ENCODE measurements around the gene HIGD2A.

Gene HIGD2A

DNA sequence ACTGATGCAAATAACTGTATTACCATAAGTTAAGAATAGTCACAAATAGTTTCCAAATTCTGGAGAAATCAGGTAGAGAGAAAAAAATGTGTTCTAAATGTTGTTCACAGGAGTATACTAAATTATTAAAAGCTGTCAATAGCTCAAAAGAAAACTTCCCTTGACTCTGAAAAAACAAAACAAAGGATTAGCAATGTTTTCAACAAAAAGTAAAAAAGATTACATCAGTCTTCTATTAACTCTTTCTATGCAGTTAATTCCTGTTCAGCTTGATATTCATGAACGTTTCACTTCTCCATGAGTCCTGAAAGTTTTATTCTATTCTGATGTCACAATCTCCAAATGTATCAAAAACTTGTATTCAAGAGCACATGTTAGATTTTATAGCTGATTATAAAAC is 37.2 kb downstream of the HIGD2A start:
- H3K36me3 ChIP-seq (ENCODE audit: insufficient read depth, low read depth, low read length): no peaks in the 10 kb centered on the region
- H3K27ac ChIP-seq (ENCODE audit: low read length): no peak overlapping the region
- H3K4me1 ChIP-seq (ENCODE audit: insufficient read depth, low read length): no peaks in the 10 kb centered on the region
- H3K9me3 ChIP-seq (ENCODE audit: insufficient read depth, low read depth, low read length): peaks cover 22% of the 10 kb centered on the region
- H3K27me3 ChIP-seq (ENCODE audit: insufficient read depth, low read length): no peaks in the 10 kb centered on the region
- no peak overlapping the region for H3K9ac ChIP-seq (ENCODE audit: low read depth, low read length)
- no peak overlapping the region for H3K4me3 ChIP-seq (ENCODE audit: low read length)

GRCh38 chr5:176426876-176427275 is 38.3 kb downstream of the HIGD2A start:
- H3K9me3 ChIP-seq (ENCODE audit: insufficient read depth, low read depth, low read length): peaks cover 13% of the 10 kb centered on the region; the same call in 1 of the 2 replicates
- H3K27ac ChIP-seq (ENCODE audit: low read length): no peak overlapping the region
- H3K9ac ChIP-seq (ENCODE audit: low read depth, low read length): no peak overlapping the region
- no peak overlapping the region for H3K4me3 ChIP-seq (ENCODE audit: low read length)
- H3K36me3 ChIP-seq (ENCODE audit: insufficient read depth, low read depth, low read length): no peaks in the 10 kb centered on the region
- H3K27me3 ChIP-seq (ENCODE audit: insufficient read depth, low read length): no peaks in the 10 kb centered on the region
- no peaks in the 10 kb centered on the region for H3K4me1 ChIP-seq (ENCODE audit: insufficient read depth, low read length)

GRCh38 chr5:176427971-176428370 is 39.4 kb downstream of the HIGD2A start:
- H3K9me3 ChIP-seq (ENCODE audit: insufficient read depth, low read depth, low read length): peaks cover 6% of the 10 kb centered on the region; the same call in 1 of the 2 replicates
- no peaks in the 10 kb centered on the region for H3K27me3 ChIP-seq (ENCODE audit: insufficient read depth, low read length)
- no peak overlapping the region for H3K4me3 ChIP-seq (ENCODE audit: low read length)
- no peak overlapping the region for H3K9ac ChIP-seq (ENCODE audit: low read depth, low read length)
- H3K27ac ChIP-seq (ENCODE audit: low read length): no peak overlapping the region
- H3K4me1 ChIP-seq (ENCODE audit: insufficient read depth, low read length): no peaks in the 10 kb centered on the region
- no peaks in the 10 kb centered on the region for H3K36me3 ChIP-seq (ENCODE audit: insufficient read depth, low read depth, low read length)

DNA sequence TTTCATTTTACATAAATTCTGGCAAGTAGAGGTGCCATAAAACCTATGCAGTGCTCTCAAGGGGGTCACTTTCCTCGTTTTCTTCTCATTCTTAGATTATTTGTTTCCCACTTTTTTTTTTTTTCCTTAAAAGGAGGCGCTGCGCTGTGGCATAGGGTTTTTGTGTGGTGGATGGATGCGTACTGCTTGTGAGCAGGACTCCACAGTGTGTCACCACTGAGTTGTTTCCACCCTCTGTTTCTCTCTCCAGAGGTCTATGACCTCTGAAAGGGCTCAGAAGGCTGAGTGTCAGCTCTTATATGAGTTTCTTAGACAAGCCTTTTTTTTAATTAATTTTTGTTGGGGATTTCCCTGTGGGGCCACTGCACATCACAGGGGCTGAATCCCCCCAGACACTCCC is 41.4 kb downstream of the HIGD2A start:
- H3K4me3 ChIP-seq (ENCODE audit: low read length): no peak overlapping the region
- H3K9ac ChIP-seq (ENCODE audit: low read depth, low read length): no peak overlapping the region
- H3K27ac ChIP-seq (ENCODE audit: low read length): no peak overlapping the region
- peaks cover 6% of the 10 kb centered on the region; the same call in 1 of the 2 replicates for H3K9me3 ChIP-seq (ENCODE audit: insufficient read depth, low read depth, low read length)
- no peaks in the 10 kb centered on the region for H3K27me3 ChIP-seq (ENCODE audit: insufficient read depth, low read length)
- no peaks in the 10 kb centered on the region for H3K4me1 ChIP-seq (ENCODE audit: insufficient read depth, low read length)
- no peaks in the 10 kb centered on the region for H3K36me3 ChIP-seq (ENCODE audit: insufficient read depth, low read depth, low read length)

GRCh38 chr5:176432707-176433106 is 44.2 kb downstream of the HIGD2A start:
- H3K9me3 ChIP-seq (ENCODE audit: insufficient read depth, low read depth, low read length): no peaks in the 10 kb centered on the region
- H3K4me3 ChIP-seq (ENCODE audit: low read length): no peak overlapping the region
- no peaks in the 10 kb centered on the region for H3K4me1 ChIP-seq (ENCODE audit: insufficient read depth, low read length)
- H3K27me3 ChIP-seq (ENCODE audit: insufficient read depth, low read length): no peaks in the 10 kb centered on the region
- no peaks in the 10 kb centered on the region for H3K36me3 ChIP-seq (ENCODE audit: insufficient read depth, low read depth, low read length)
- H3K27ac ChIP-seq (ENCODE audit: low read length): no peak overlapping the region
- no peak overlapping the region for H3K9ac ChIP-seq (ENCODE audit: low read depth, low read length)

DNA sequence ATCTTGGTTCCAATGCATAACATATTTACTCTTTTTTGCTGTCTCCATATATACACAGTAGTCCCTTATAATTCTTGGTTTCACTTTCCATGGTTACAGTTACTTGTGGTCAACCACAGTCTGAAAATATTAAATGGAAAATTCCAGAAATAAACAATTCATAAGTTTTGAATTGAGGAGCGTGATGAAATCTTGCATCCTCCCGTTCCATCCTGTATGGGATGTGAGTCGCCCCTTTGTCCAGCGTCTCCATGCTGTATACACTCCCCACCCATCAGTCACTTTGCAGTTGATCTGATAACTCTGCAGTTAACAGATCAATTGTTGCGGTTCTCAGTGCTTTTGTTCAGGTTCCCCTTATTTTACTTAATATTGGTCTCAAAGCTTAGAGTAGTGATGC is 48.1 kb downstream of the HIGD2A start:
- no peak overlapping the region for H3K4me3 ChIP-seq (ENCODE audit: low read length)

GRCh38 chr5:176438959-176439757 is 50.6 kb downstream of the HIGD2A start:
- Histone ChIP-seq H3K4me3 (ENCODE audit: low read length) (no peak overlapping the region), H3K36me3 (ENCODE audit: insufficient read depth, low read depth, low read length) (no peaks in the 10 kb centered on the region), H3K27me3 (ENCODE audit: insufficient read depth, low read length) (no peaks in the 10 kb centered on the region), H3K9me3 (ENCODE audit: insufficient read depth, low read depth, low read length) (no peaks in the 10 kb centered on the region), H3K27ac (ENCODE audit: low read length) (no peak overlapping the region), H3K4me1 (ENCODE audit: insufficient read depth, low read length) (peaks cover 7% of the 10 kb centered on the region), H3K9ac (ENCODE audit: low read depth, low read length) (no peak overlapping the region)

More for the DNA sequence above, 48.1 kb downstream of the HIGD2A start:
- Histone ChIP-seq H3K9ac (ENCODE audit: low read depth, low read length) (no peak overlapping the region), H3K9me3 (ENCODE audit: insufficient read depth, low read depth, low read length) (no peaks in the 10 kb centered on the region), H3K27me3 (ENCODE audit: insufficient read depth, low read length) (no peaks in the 10 kb centered on the region), H3K27ac (ENCODE audit: low read length) (no peak overlapping the region), H3K36me3 (ENCODE audit: insufficient read depth, low read depth, low read length) (no peaks in the 10 kb centered on the region), H3K4me1 (ENCODE audit: insufficient read depth, low read length) (0 out of 2 replicates have a peak, but pooled peaks cover 1% of the 10 kb centered on the region)
